NCI-H748 treated with DMSO at 0.1 percent for 48 hours (cell line): ENCODE data around the gene ERF.
A peak's percentile ranks its signal among the peaks of the same experiment; 100 is the strongest.
"Not testable (repeated sequence)": the region's sequence is repeated elsewhere in the genome, so short reads cannot be mapped to it uniquely, and the experiment has no call there.

Experiments
- DNase-seq: peaks from one replicate; lab custom pipeline; 2025; lab: John Stamatoyannopoulos, UW

Gene ERF

DNA sequence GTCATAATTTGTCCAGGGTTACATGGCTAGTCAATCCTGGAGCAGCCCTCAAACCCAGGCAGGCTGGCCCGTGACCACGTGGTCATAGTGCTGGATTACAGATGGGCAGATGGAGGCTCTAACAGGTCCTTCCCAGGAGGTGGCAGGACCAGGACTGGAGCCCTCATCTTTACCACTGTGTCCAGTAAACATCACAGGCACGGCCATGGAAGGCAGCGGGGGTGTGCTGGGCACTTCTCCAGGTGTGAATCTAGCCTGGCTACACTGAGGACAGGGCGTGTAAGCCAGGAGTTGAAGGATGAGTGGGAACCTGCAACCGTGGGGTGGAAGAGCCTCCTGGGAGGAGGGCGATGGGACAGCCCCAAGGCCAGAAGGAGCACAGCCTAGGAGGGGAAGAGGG lies 20.2 kb upstream of the ERF start:
- no peak for DNase-seq

DNA sequence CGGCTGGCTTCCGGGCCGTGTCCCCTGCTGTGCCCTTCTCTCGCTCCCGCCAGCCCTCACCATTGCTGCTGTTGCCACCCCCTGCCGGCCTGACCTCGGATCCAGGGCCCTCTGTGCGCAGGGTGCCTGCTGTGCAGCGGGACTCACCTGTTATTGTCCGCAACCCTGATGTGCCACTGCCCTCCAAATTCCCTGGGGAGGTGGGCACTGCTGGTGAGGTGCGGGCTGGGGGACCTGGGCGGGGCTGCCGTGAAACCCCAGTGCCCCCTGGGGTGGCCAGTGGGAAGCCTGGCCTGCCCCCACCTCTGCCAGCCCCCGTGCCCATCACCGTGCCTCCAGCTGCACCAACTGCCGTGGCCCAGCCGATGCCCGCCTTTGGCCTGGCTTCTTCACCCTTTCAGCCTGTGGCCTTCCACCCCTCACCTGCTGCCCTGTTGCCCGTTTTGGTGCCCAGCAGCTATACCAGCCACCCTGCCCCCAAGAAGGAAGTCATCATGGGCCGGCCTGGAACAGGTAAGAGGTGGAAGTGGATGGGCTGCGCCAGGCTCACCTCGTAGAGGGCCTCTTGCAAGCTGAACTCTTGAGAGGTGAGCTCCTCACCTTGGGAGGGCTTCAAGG lies 19.2 kb upstream of the ERF start:
- no peak for DNase-seq

DNA sequence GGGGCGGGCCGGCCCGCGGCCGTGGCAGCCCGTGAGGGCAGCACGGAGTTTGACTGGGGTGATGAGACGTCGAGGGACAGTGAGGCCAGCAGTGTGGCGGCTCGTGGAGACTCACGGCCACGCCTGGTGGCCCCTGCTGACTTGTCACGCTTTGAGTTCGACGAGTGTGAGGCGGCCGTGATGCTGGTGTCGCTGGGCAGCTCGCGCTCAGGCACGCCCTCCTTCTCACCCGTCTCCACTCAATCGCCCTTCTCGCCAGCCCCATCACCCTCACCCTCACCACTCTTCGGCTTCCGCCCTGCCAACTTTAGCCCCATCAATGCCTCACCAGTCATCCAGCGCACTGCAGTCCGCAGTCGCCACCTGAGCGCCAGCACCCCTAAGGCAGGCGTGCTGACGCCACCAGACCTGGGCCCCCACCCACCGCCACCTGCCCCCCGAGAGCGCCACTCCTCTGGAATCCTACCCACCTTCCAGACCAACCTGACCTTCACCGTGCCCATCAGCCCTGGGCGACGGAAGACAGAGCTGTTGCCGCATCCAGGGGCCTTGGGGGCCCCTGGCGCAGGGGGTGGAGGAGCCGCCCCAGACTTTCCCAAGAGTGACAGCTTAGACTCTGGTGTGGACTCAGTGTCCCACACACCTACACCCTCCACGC lies 18.6 kb upstream of the ERF start:
- no peak for DNase-seq

DNA sequence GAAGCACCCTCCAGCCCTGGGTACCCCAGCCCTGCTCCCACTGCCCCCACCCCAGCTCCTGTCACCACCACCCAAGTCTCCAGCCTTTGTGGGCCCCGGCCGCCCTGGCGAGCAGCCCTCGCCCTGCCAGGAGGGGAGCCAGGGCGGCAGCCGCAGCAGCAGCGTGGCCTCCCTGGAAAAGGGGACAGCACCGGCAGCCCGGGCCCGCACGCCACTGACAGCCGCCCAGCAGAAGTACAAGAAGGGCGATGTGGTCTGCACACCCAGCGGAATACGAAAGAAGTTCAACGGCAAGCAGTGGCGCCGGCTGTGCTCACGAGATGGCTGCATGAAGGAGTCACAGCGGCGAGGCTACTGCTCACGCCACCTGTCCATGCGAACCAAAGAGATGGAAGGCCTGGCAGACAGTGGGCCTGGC lies 18.1 kb upstream of the ERF start:
- DNase-seq: no peak

DNA sequence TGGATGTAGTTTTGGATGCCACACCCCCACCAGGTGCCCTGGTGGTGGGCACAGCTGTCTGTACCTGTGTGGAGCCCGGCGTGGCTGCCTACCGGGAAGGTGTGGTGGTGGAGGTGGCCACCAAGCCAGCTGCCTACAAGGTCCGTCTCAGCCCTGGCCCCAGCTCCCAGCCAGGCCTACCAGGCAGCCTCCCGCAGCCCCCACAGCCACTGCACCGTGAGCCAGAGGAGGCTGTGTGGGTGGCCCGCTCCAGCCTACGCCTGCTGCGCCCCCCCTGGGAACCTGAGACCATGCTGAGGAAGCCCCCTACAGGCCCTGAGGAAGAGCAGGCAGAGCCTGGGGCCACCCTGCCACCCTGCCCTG lies 17.6 kb upstream of the ERF start:
- no peak for DNase-seq

DNA sequence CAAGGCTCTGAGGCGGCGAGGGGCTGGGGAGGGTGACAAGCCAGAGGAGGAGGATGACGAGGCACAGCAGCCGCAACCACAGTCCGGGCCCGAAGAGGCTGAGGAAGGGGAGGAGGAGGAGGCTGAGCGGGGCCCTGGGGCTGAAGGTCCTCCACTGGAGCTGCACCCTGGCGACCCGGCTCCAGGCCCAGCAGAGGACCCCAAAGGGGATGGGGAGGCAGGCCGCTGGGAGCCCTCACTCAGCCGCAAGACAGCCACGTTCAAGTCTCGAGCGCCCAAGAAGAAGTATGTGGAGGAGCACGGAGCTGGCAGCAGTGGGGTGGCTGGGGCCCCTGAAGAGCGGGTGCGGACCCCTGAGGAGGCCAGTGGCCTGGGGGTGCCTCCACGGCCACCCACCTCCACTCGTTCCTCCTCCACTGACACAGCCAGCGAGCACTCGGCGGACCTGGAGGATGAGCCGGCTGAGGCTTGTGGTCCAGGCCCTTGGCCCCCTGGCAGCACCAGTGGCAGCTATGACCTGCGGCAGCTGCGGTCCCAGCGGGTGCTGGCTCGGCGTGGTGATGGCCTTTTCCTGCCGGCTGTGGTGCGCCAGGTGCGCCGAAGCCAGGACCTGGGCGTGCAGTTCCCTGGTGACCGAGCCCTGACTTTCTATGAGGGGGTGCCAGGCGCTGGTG lies 17.1 kb upstream of the ERF start:
- no peak for DNase-seq

DNA sequence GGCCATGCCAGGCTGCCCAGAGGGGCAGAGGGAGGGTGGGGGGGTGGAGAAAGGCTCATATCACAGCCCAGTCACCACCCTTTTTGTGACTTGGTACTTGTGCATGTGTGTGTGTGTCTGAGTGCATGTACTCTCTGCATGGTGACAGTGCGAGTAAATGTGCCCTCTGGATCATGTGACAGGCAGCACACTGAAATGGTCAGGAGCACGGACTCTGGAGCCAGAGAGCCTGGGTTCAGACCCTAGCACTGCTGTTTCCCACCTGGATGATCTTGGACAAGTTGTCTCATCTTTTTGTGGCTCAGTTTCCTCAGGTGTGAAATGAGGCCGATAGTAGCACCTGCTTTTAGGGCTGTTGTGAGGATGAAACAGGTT lies 16.1 kb upstream of the ERF start:
- DNase-seq: no peak

DNA sequence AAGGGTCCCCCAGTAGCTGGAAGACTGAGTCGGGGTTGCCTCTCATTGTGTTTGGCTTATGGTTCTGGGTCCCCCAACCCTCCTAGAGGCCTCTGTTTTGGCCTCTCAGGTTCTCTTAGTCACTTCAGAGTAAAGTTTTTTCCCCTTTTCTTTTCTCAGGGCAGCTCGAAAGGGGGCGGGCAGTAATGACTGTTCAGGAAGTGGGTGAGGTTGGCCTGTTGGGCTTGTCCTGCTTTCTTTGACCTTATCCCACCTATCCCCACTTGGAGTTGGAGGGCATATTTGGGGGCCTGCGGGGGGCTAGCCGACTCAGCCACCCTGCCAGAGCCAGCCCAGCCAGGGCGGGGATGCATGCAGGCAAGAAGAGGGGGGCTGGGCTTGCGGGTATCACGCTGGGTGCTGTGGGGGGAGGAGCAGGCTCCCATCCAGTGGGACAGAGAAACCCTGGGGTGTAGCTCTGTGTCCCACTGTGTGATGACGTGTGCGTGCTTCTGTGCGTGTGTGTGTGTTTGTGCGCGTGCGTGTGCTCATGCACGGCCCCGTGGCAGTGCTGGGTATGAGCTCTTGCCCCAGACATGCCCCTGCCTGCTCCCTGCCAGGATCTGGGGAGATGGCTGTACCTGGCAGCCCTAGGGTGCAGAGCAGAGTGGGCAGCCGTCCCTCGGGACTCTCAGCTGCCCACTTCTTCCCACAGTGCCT lies 15.6 kb upstream of the ERF start:
- no peak for DNase-seq

DNA sequence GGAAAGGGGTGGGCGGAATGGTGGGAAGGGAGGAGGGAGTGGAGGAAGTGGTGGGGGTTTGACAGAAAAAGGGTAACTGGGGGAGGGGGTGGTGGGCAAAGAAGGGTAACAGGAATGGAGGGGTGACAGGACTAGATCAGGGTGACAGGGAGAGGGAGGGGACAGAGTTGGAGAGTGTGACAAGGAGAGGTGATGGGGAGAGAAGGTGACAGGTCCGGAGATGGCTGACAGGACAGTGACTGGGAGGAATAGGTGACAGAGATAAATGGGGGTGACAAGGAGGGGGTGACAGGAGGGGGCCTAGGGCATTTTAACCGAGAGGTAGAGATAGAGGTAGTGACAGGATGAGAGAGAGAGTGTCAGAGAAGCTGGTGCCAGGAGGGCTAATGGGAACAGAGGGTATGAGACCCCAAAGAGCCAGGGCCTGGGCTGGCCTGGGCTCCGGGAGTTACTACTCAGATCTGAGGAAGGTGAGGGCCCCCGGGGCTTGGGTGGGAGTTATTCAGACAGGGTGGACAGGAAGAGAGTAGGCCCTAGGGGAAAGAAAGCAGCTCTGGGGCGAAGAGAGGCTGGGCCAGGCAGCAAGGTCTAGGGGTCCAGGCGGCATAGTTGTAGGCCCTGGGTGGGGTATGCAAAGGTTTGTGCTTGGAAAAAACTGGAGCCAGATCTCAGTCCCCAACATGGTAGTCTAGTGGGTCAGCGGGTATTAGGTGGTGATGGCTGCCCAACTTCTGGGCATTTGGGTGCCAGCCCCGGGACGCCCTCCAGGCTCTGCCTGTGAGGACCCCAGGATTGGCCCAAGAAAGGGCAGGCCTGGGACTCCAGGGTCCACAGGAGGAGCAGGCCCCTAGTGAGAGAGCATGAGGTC lies 14.8 kb upstream of the ERF start:
- no peak for DNase-seq

DNA sequence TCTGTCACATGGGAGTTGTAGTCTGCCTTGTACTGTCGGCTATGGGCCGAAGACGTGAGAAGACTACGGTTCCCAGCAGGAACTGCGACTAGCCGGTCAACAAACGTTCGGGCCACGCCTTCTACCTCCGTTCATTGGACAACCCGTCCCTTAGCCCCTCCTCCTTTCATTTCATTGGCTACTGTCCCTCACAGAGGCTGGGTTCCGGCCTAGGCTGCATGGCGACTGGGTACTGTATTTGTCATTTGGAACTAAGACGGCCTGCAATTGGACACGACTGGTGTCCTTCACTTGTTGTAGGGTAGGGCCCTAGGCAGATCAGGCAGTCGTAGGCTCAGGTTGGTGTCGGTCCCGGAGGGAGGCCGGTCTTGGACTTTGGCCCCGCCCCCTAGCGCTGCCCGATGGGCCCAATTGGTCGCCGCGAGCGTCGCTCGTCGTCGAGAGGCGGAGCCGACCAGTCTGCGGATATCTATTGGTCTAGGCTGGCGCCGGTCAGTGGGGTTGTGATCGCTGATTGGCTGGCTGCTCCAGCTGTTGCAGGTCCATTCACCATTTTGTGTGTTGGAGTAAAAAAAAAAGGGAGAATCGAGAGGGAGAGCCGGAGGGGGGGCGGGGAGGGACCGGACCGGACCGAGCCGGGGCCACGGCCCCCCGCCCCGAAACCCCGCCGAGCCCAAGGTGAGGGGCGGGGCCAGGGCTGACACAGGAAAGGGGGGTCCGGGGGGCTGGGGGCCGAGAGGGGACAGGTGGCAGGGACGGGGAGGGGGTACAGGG lies 14.0 kb upstream of the ERF start, which contains the start of gene CIC:
Gene CIC (plus strand): TSS at position 549 of the 774 bp plus-strand sequence. CDS start 2,532 bp downstream, outside the sequence.
- DNase-seq: peak; percentile 100

DNA sequence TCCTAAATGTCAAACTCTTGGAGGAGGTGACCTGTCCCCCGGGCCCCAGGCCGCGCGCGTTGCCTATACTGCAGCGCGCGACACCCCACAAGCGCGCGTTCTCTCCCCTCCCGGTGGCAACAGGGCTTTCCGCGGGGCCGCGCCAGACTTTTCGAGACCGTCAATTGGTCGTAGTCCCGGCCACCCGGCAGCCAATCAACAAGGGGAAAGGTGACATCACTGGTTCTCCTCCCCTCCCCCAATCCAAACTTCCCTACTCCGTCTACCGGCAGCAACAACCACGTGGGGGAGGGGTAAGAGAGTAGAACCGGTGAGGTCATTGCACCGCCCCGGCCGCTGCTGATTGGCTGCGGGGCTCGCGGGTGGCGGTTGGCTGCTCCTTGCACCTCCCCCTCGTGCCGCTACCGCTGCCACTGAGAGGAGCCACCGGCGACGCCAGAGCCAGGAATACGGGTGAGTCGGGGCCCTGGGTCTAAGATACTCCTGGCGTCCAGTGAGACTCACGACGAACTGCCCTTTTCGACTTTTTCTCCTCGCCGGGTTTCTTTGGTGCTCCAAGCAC lies 13.3 kb upstream of the ERF start:
- peak; percentile 100 for DNase-seq

DNA sequence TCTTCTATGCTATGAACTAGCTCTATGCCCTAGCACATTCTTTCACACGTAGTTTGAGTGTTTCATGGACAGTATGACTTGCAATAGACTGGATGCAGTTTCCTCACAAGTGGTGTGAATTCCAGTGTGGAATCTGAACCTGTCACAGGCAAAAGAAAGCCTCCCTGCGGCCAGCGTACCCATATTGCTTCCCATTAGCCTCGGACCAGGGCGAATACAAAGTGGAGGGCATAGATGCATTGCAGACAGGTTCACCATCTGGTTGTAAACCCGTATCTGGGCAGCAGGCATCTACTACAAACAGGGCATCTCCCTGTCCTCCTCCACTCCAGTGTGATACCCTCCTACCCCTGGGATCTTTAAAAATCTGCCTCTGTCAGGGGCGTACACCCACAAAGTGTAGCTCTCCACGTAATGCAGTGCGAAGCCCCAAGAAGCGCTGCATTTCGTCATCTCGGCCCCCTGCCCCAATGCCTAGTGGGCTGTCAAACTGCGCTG lies 12.8 kb upstream of the ERF start:
- no peak for DNase-seq

DNA sequence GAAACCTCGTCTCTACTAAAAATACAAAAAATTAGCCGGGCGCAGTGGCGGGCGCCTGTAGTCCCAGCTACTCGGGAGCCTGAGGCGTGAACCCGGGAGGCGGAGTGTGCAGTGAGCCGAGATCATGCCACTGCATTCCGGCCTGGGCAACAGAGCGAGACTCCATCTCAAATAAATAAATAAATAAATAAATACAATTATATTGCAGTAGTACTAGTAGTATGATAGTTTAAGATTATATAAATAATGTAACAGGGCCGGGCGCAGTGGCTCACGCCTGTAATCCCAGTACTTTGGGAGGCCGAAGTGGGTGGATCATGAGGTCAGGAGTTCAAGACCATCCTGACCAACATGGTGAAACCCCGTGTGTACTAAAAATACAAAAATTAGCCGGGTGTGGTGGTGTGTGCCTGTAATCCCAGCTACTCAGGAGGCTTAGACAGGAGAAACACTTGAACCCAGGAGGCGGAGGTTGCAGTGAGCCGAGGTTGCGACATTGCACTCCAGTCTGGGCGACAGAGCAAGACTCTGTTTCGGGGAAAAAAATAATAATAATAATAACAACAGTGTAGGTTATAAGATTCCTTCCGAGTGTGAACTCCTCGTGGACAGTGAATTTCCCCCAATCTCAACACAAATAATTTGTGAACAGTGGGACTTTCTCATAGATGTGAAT lies 12.1 kb upstream of the ERF start:
- not testable (repeated sequence) for DNase-seq

DNA sequence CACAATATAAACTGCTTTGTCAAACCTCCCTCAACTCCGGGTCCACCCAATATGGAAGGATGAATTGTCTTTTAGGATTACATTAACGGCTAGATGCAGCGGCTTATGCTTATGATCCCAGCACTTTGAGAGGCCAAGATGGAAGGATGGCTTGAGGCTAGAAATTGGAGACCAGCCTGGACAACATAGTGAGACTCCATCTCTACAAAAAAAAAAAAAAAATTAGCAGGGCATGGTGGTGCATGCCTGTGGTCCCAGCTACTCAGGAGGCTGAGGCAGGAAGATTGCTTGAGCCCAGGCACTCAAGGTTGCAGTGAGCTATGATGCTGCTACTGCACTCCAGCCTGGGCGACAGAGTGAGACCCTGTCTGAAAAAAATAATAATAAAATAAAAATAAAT lies 11.2 kb upstream of the ERF start:
- DNase-seq: not testable (repeated sequence)

DNA sequence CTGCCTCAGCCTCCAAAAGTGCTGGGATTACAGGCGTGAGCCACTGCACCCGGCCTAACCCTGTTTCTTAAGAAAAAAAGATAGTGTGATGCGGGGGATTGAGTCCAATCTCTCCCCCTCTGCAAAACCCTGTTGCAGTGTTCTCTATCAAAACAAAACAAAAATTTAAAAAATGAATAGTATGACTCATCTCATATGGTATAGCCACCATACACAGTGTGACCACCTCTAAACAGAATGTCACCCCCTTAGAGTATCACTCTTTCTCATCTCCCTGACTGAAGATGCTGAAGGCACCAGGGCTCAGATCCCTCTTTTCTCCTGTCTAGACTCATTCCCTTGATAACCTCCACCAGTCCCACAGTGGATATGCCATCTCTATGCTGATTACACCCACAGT lies 6.8 kb upstream of the ERF start:
- DNase-seq: no peak

DNA sequence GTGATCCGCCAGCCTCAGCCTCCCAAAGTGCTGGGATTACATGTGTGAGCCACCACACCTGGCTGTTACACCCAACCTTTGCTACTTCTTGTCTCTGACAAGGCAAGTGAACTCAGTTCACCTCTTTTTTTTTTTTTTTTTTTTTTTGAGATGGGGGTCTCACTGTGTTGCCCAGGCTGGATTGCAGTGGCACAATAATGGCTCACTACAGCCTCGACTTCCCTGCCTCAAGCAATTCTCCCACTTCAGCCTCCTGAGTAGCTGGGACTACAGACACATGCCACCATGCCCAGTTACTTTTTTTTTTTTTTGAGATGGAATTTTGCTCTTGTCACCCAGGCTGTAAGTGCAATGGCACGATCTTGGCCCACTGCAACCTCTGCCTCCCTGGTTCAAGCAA lies 2.9 kb upstream of the ERF start:
- not testable (repeated sequence) for DNase-seq

DNA sequence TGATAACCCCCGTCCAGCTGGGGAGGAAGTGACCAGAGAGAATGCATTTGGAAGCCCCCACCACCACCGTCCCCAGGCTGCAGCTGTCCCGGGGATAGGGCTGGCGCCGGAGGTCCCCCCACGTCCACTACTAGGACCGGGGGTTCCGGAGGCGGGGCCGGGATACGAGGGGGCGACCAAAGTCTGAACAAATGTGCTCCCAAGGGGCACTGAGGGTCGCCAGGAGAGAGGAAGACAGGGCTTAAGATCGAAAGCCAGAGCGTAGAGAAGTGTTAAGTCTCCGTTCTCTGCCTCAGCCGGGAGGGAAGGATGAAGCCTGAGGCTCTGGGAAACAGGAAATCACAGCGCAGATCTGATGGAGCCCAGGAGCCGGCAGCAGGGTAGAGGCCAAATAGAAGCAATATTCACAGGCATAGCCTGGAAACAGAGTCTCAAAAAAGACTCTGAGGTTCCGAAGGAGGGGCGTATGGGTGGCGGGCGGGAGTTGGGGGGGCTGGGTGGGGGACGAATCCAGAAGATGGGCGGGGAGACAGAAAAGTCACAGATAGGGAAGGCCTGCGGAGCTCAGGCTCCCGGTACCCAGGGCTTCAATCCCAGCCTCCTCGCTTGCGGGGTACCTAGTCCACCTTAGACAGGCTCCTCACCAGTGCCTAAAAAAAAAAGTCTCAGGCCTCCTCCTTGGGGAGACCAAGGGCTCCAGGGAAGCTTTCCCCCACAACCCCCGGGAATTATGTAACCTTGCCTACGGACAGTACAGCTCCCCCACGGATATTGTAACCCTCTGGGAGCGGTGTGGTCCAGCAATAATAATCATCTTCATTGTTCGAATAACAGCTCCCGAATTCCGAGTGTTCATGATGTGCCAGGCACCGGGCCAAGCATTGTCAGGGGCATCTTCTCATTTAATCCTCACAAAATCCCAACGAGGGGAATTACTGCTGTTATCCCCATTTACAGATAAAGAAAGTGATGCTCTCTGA lies 1.1 kb upstream of the ERF start:
- DNase-seq: peak; percentile 72

DNA sequence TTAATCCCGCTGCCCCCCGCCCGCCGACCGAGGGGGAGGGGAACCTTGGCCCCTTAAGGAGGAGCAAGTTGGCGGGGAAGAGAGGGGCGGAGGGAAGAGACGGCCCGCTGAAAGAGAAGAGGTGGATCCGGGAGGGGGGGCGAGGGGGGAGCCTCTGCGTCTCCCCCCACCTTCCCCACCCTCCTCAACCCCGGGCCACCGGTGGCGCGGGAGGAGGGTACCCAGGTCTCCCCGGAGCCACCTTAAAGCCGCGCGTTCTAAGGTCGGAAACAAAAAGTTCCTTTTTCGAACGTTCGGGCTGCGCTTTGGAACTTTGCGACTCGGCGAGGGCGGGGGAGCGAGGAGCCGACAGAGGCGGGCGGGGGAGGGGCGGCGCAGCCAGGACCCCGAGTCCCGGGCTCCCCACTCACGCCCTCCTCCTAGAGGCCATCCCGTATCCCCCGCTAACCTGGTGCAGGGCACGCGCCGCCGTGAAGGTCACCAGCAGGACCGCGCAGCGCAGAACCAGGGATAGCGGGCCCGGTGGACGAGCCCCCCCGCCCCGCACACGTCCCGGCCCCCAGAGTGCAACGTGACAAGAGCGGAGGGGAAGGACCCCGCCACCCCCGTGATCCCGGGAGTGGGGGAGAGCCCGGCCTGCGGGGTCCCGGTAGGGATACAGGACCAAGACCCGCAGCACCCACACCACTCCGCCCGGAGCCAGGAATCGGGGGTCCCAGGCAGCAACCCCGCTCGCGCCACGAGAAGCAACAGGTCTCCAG lies 659 bp downstream of the ERF start:
- no peak for DNase-seq
